Coronary artery (tissue), 2 donors: Measurements from ENCODE around the gene PLEKHA7.

Source experiments
- DNase-seq: peaks from one replicate; pipeline ENCODE4 v3.0.0-alpha.2; 2017; ENCODE audit warnings: low spot score
- H3K27ac ChIP-seq, 2 donors: fragments of 200-600 bp; sonication (generic); one replicate each; pipeline ENCODE4 v1.5.1; 2016 to 2019
- H3K4me3 ChIP-seq: fragments of 200-600 bp; sonication (generic); 2 replicates; pipeline ENCODE4 v1.5.1; 2016; ENCODE audit warnings: mild to moderate bottlenecking, moderate library complexity
- CTCF ChIP-seq: fragments of 200-600 bp; sonication (generic); IDR thresholded peaks from one replicate; pipeline ENCODE4 v1.5.1; 2019; ENCODE audit warnings: antibody characterized with exemption

PLEKHA7 gene

GRCh38 chr11:16777613-16777975 is 236.6 kb downstream of the PLEKHA7 start:
- Histone ChIP-seq H3K4me3 (no peak overlapping the region), H3K27ac (no peak overlapping the region)
- DNase-seq, result no peak
- TF ChIP-seq CTCF, result no peak

- no peak overlapping the region for H3K27ac ChIP-seq
- no peak for TF ChIP-seq CTCF
- DNase-seq, result peak; percentile 68
- H3K4me3 ChIP-seq, result no peak overlapping the region
Measured at GRCh38 chr11:16776711-16777612, 237.3 kb downstream of the PLEKHA7 start.

GRCh38 chr11:16775614-16776283 is 238.5 kb downstream of the PLEKHA7 start:
- no peak overlapping the region for H3K27ac ChIP-seq
- TF ChIP-seq CTCF, result no peak
- no peak for DNase-seq
- H3K4me3 ChIP-seq, result no peak overlapping the region

- DNase-seq, result no peak
- Histone ChIP-seq H3K27ac (no peak overlapping the region), H3K4me3 (no peak overlapping the region)
- no peak for TF ChIP-seq CTCF
Measured at GRCh38 chr11:16774936-16775613, 239.1 kb downstream of the PLEKHA7 start.

GRCh38 chr11:16773981-16774935 is 240.0 kb downstream of the PLEKHA7 start:
- DNase-seq, result no peak
- no peak overlapping the region for H3K27ac ChIP-seq

More at GRCh38 chr11:16773981-16774935, 240.0 kb downstream of the PLEKHA7 start:
- TF ChIP-seq CTCF, result no peak
- H3K4me3 ChIP-seq, result no peak overlapping the region
